GM15510 (cell line): ENCODE data around the gene DIO3.

Source experiments
- POLR2A ChIP-seq: IDR thresholded peaks from 3 replicates; pipeline ENCODE4 v1.6.1; 2011; ENCODE audit warnings: borderline replicate concordance; ENCODE audit not compliant: insufficient read length; ENCODE audit errors: extremely low read depth

DIO3 gene

GRCh38 chr14:101561145-101561896 lies at the start of gene DIO3:
Gene DIO3 (plus strand): TSS chr14:101561495.
- TF ChIP-seq POLR2A = no peak

DNA sequence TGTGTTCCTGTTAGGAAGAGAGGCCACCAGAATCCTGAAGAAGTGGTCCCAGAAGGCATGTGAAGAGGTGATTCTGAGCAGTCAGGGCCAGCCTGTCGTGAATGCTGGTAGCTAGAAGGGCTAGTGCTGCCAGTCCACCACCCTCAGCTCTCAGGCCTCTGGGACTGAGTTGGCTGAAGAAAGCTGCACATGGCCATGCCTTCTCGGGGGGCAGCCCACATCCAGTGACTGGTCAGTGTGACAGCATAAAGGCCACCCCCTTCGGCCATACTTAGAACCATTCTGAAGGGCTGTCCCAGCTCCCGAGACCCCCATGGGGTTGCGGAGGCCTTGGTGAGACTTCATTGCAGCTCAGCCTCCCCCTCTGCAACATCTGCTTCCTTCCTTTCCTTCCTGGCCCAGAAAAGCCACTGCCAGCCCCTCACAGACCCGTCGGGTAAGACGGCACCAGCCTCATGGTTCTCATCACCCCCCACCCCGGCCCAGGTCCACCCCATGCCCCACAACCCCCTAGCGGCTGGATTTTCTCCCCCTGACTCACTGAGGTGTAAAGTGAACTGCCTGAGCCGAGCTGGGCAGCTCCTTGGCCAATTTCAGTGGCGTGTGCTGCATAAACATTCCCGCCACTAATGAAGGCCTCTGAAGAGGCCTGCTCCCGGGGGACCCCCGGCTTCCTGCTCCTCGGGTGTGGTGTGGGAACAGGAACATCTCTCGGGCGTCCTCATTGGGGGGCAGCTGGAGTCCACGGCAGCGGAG lies 49.5 kb upstream of the DIO3 start:
- TF ChIP-seq POLR2A = no peak

DNA sequence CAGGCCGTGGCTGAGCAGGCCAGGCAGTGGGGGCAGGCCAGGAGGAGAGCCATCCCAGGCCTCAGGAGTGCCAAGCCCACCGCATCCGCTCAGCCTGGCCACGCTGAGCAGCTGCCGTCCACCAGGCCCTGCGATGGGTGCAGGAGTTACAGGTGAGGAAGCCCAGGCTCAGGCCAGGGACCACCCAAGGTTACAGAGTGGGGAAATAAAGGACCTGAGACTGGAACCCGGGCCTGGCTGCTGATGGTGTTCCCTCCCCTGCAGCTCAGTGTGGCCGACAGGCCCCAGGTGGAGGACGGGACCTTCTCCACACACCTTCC lies 49.0 kb upstream of the DIO3 start:
- TF ChIP-seq POLR2A = no peak

- no peak for TF ChIP-seq POLR2A
Measured at GRCh38 chr14:101514136-101514535, 47.2 kb upstream of the DIO3 start.

DNA sequence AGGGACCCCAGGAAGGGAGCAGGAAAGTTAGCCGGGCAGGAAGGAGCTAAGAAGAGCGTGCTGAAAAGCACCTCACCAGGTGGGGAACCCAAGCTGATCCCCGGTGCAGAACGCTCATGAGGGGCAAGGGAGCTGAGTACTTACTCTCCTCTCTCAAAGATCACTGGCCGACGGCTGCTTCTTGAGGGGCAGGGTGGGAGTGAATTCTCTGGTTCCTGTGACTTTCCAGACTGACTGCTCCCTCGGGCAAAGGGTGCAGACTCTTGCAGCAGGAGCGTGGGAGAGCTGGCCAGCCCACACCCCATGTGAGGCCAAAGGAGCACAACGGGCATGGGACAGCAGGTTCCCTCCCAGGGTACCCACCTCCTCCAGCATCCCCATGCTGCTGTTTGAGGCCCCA lies 44.9 kb upstream of the DIO3 start:
- TF ChIP-seq POLR2A = no peak

- no peak for TF ChIP-seq POLR2A
Measured at GRCh38 chr14:101518611-101519473, 42.5 kb upstream of the DIO3 start.

- no peak for TF ChIP-seq POLR2A
Measured at GRCh38 chr14:101520621-101521472, 40.4 kb upstream of the DIO3 start.

DNA sequence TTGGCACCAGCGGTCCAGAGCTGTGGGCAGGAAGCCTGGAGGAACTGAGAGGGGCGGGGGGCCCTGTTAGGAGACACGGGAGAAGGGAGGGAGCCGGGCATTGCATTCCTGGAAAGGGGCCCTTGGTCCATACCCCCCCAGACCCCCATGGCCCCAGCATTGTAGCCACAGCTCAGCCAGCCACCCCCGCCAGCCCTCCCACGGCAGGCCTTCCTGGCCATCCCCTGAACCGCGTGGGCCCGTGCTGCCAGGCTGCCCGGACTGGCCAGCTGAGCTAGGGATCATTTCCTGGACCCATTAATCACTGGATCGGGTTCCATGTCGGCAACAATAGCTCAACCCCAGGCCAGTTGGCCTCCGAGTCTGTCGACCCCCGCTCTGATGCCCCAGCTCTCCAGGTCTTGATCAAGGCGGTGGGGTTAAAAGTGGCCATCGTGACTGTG lies 39.8 kb upstream of the DIO3 start:
- no peak for TF ChIP-seq POLR2A

GRCh38 chr14:101521978-101522377 lies 39.3 kb upstream of the DIO3 start:
- TF ChIP-seq POLR2A = no peak

GRCh38 chr14:101525640-101526527 lies 35.4 kb upstream of the DIO3 start:
- no peak for TF ChIP-seq POLR2A

- no peak for TF ChIP-seq POLR2A
Measured at GRCh38 chr14:101527987-101528386, 33.3 kb upstream of the DIO3 start.

- TF ChIP-seq POLR2A = no peak
Measured at GRCh38 chr14:101529079-101529478, 32.2 kb upstream of the DIO3 start.

DNA sequence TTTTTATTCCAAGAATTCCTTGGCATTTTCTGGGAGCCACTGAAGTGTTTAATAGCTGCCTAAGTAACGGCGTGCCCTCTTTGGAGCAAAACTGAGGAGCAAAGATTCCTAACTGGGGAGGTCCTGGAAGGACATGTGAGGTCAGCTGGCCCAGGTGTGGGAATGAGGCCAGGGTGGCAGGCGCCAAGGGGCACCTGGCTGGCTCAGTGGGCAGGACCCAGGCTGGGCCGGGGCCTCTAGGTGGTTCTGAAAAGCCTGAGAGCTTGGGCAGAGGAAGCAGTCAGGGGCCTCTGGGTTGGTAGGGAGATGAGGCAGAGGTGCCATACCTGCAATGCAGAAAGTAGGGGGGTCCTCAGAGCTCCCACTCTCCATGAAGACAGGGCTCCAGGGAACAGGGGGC lies 27.1 kb upstream of the DIO3 start:
- TF ChIP-seq POLR2A = no peak
